ENCODE results near the gene HOXB9. TPM values are rescaled to one million over a fixed set of nuclear protein-coding genes. Genes with fewer than 3 reads are reported as not detected.

HOXB9 gene
- total and polyA plus RNA-seq, 9 of the 15 experiments (the other 6 are each of a cell fraction or from before 2014, with no cell fraction given), result 3.1 to 196 (median 77.6) TPM

DNA sequence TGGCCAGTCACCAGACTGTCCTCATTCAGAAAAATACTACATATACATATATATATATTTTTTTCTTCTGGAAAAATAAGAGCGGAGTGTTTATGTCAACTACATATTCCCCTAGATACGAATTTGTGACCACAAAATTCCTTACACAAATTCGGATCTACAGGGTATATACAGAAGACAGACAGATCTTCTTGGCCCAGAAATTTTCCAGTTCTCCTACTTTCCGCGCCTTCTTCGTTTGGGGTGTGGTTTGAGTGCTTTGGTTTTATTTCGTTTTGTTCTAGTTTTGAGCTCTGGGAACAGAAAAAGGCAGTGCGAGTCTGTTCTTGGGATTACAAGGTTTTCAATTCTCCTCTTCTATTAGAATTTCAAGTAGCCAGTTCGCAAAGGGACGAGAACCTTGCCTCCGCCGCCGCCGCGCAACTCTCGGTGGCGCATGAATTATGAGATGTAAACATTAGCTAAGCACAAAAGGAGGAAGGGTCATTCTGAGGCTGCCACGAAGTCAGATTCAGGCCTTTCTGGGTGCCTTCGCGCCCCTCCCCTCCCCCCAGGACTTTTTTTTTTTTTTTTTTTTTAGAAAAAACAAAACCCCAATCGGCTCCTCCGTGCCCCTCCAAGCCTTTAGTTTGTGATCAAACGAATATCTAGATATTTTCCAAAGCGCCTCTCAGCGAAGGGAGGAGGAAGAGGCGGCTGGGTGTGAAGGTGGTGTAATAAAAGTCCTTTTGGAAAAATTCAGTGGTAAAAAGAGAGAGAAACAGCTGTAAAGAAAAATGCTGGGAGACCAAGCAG is 46.2 kb downstream of the HOXB9 start (continued):
- TF ChIP-seq, protein P1, sequence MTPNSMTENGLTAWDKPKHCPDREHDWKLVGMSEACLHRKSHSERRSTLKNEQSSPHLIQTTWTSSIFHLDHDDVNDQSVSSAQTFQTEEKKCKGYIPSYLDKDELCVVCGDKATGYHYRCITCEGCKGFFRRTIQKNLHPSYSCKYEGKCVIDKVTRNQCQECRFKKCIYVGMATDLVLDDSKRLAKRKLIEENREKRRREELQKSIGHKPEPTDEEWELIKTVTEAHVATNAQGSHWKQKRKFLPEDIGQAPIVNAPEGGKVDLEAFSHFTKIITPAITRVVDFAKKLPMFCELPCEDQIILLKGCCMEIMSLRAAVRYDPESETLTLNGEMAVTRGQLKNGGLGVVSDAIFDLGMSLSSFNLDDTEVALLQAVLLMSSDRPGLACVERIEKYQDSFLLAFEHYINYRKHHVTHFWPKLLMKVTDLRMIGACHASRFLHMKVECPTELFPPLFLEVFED (CRISPR knock-in tag; conservative IDR thresholded peaks at IDR 0.05), result no peak
- peak; percentile 52 for TF ChIP-seq TBP (optimal IDR thresholded peaks at IDR 0.05; ENCODE audit: low read depth, low read length)
- no peak for TF ChIP-seq EHMT2 (IDR thresholded peaks at IDR 0.05)
- no peak for TF ChIP-seq GTF2F1 (IDR thresholded peaks at IDR 0.05; ENCODE audit: low read depth, low read length)
- peak; percentile 58; the same call in 1 of the 2 replicates for TF ChIP-seq SPI1 (IDR thresholded peaks at IDR 0.05; ENCODE audit: borderline replicate concordance, low read depth, low read length)
- TF ChIP-seq HIVEP1 (CRISPR knock-in tag; IDR thresholded peaks at IDR 0.05), result no peak
- TF ChIP-seq ESRRA (IDR thresholded peaks at IDR 0.05; ENCODE audit: borderline replicate concordance, low read depth), result no peak
- TF ChIP-seq CREM (IDR thresholded peaks at IDR 0.05; ENCODE audit: low read depth), result peak; percentile 63; the same call in 1 of the 2 replicates
- no peak for TF ChIP-seq ZNF785 (CRISPR knock-in tag; IDR thresholded peaks at IDR 0.05)
- TF ChIP-seq ZNF239 (CRISPR knock-in tag; IDR thresholded peaks at IDR 0.05), result 0 out of 2 replicates have a peak, but pooled peaks have one; percentile 28
- TF ChIP-seq, protein P2, sequence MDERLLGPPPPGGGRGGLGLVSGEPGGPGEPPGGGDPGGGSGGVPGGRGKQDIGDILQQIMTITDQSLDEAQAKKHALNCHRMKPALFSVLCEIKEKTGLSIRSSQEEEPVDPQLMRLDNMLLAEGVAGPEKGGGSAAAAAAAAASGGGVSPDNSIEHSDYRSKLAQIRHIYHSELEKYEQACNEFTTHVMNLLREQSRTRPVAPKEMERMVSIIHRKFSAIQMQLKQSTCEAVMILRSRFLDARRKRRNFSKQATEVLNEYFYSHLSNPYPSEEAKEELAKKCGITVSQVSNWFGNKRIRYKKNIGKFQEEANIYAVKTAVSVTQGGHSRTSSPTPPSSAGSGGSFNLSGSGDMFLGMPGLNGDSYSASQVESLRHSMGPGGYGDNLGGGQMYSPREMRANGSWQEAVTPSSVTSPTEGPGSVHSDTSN (CRISPR knock-in tag; IDR thresholded peaks at IDR 0.05; ENCODE audit: low read depth), result no peak
- TF ChIP-seq, protein P2 (tag; conservative IDR thresholded peaks at IDR 0.05; ENCODE audit: low read depth), result peak; percentile 67
- peak; percentile 80; the same call in 1 of the 2 replicates for TF ChIP-seq BRD4 (IDR thresholded peaks at IDR 0.05)
- peak; percentile 75 to 76 for TF ChIP-seq NRF1 (conservative IDR thresholded peaks at IDR 0.05 in 1 of 2, IDR thresholded peaks at IDR 0.05 in 1 of 2)
- no peak for TF ChIP-seq BRCA1 (IDR thresholded peaks at IDR 0.05)
- TF ChIP-seq BRCA1 (CRISPR knock-in tag; IDR thresholded peaks at IDR 0.05), result no peak
- TF ChIP-seq TCF7L2 (IDR thresholded peaks at IDR 0.05; ENCODE audit: low read depth, low read length), result no peak
- TF ChIP-seq, protein P3, sequence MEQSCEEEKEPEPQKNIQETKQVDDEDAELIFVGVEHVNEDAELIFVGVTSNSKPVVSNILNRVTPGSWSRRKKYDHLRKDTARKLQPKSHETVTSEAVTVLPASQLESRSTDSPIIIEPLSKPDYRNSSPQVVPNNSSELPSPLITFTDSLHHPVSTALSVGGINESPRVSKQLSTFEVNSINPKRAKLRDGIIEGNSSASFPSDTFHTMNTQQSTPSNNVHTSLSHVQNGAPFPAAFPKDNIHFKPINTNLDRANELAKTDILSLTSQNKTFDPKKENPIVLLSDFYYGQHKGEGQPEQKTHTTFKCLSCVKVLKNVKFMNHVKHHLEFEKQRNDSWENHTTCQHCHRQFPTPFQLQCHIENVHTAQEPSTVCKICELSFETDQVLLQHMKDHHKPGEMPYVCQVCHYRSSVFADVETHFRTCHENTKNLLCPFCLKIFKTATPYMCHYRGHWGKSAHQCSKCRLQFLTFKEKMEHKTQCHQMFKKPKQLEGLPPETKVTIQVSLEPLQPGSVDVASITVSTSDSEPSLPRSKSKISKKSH (CRISPR knock-in tag; IDR thresholded peaks at IDR 0.05), result no peak
- no peak for TF ChIP-seq EWSR1 (IDR thresholded peaks at IDR 0.05; ENCODE audit: borderline replicate concordance, low read depth, partially characterized antibody)
- no peak for TF ChIP-seq ZSCAN29 (IDR thresholded peaks at IDR 0.05)
- no peak for TF ChIP-seq ZNF408 (CRISPR knock-in tag; IDR thresholded peaks at IDR 0.05; ENCODE audit: low read depth)
- TF ChIP-seq TAL1 (IDR thresholded peaks at IDR 0.05), result no peak
- no peak for TF ChIP-seq NR3C1 (CRISPR knock-in tag; IDR thresholded peaks at IDR 0.05)
- no peak for TF ChIP-seq SRSF1 (IDR thresholded peaks at IDR 0.05; ENCODE audit: low read depth, low read length)
- no peak for TF ChIP-seq MYC (IDR thresholded peaks at IDR 0.05; ENCODE audit: low read depth, low read length)
- TF ChIP-seq MYC (CRISPR knock-in tag; IDR thresholded peaks at IDR 0.05; ENCODE audit: borderline replicate concordance, low read depth), result no peak
- TF ChIP-seq ELF2 (CRISPR knock-in tag; IDR thresholded peaks at IDR 0.05), result no peak

Data from K562 (cell line).